PC-3 (cell line): Measurements from ENCODE around the gene MSL1.

Source experiments
- CTCF ChIP-seq: fragments of 300-600 bp; sonication (generic); conservative IDR thresholded peaks from 2 replicates; pipeline ENCODE4 v1.5.1; 2017; ENCODE audit warnings: antibody characterized with exemption, low read depth, mild to moderate bottlenecking, low read length
- EZH2 ChIP-seq: fragments of 300-600 bp; sonication (generic); IDR thresholded peaks from one replicate; pipeline ENCODE4 v1.6.1; 2017; ENCODE audit warnings: antibody characterized with exemption, mild to moderate bottlenecking, low read length; ENCODE audit not compliant: unreplicated experiment
- EZH2phosphoT487 ChIP-seq: fragments of 300-600 bp; sonication (generic); IDR thresholded peaks from 2 replicates; pipeline ENCODE4 v1.6.1; 2018; ENCODE audit warnings: mild to moderate bottlenecking, antibody characterized with exemption, low read length, borderline replicate concordance

DNA sequence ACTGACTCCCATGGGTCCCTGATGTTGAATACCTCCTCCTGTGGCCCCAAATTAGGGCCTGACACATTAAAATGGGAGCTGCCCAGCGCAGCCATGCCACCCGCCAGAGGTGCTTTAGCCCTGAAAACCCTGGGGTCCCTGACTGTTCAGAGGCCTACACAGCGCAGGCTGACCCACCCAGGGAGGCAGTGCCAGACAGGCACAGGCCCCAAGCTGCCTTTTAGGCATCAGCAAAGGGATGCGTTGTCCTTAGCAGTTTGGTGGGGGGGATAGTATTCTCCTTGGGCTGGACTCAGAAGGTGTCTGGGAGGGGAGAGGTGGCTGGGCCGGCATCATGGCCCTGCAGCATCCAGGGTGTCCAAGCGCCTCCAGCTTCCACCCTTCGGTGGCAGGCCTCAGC, 56.9 kb downstream of the MSL1 start:
- no peak for TF ChIP-seq CTCF
- no peak for TF ChIP-seq EZH2
- TF ChIP-seq EZH2phosphoT487 = no peak
